ENCODE measurements around the gene LRRC75B. TPM values are rescaled to one million over a fixed set of nuclear protein-coding genes. Genes with fewer than 3 reads are reported as not detected.
"Not testable (repeated sequence)": the region's sequence is repeated elsewhere in the genome, so short reads cannot be mapped to it uniquely, and the experiment has no call there.

The LRRC75B gene
- total RNA-seq, 1 experiment from 2014 or later, result 2.2 TPM

DNA sequence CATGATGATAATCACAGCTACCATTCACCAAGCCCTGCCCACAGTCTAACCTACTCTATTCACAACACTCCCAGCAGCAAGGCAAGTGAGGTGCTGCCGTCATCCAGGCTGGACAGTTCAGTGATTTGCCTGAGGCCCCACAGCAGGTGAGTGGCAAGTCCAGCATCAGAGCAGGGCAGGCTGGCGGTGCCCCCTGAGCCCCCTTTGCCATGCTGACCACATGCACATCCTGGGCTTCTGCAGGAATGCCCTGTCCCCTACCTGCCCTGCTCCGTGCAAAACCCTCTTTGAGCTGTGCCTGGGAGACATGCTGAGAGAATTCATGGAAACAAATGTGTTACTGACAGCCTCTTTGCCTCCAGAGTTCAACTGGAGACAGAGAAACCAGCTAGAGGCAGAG is 17.0 kb upstream of the LRRC75B start:
- H3F3A ChIP-seq (ENCODE audit: insufficient read depth, low read depth); H3K4me2 ChIP-seq; H3K9me2 ChIP-seq (ENCODE audit: insufficient read depth); intact Hi-C loops (cut with micrococcal nuclease; ENCODE audit: unreplicated experiment); DNase-seq; CTCF ChIA-PET; POLR2A ChIA-PET (ENCODE audit: unreplicated experiment); H4K20me1 ChIP-seq (ENCODE audit: insufficient read depth); H3K9me3 ChIP-seq (ENCODE audit: insufficient read depth, low read depth); H3K27ac ChIP-seq; H3K4me1 ChIP-seq (replicated peaks; ENCODE audit: insufficient read depth); H3K4me3 ChIP-seq; H2AFZ ChIP-seq; BruUV-seq (replicated peaks); H3K79me2 ChIP-seq (ENCODE audit: low read depth); H3K27me3 ChIP-seq (ENCODE audit: insufficient read depth, low read depth); H3K36me3 ChIP-seq (ENCODE audit: low read depth): not testable (repeated sequence)

DNA sequence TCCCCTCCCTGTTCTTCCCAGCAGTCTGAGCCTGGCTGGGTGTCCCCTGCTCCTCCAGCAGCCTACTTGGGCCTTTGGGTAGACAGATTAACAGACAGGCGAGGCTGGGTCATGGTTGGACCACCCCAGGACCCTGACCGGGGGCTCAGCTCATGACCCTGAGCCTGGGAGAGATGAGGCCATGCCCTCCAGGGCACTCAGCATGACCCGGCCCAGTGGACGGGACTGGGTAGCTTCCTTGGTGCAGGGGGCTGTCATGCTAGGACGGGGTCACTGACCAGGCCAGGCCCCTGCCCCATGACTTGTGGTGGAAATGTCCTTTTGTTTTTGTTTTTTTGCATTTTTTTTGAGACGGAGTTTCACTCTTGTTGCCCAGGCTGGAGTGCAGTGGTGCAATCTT is 15.5 kb upstream of the LRRC75B start:
- H3K9me2 ChIP-seq (ENCODE audit: insufficient read depth); H3K27me3 ChIP-seq (ENCODE audit: insufficient read depth, low read depth); intact Hi-C loops (cut with micrococcal nuclease; ENCODE audit: unreplicated experiment); H3F3A ChIP-seq (ENCODE audit: insufficient read depth, low read depth); H4K20me1 ChIP-seq (ENCODE audit: insufficient read depth); H2AFZ ChIP-seq; H3K4me1 ChIP-seq (replicated peaks; ENCODE audit: insufficient read depth); H3K79me2 ChIP-seq (ENCODE audit: low read depth); POLR2A ChIA-PET (ENCODE audit: unreplicated experiment); H3K9me3 ChIP-seq (ENCODE audit: insufficient read depth, low read depth); CTCF ChIA-PET; H3K4me2 ChIP-seq; H3K36me3 ChIP-seq (ENCODE audit: low read depth); H3K4me3 ChIP-seq; H3K27ac ChIP-seq; DNase-seq: not testable (repeated sequence)
- BruUV-seq (replicated peaks), result TSS peak; percentile 60

DNA sequence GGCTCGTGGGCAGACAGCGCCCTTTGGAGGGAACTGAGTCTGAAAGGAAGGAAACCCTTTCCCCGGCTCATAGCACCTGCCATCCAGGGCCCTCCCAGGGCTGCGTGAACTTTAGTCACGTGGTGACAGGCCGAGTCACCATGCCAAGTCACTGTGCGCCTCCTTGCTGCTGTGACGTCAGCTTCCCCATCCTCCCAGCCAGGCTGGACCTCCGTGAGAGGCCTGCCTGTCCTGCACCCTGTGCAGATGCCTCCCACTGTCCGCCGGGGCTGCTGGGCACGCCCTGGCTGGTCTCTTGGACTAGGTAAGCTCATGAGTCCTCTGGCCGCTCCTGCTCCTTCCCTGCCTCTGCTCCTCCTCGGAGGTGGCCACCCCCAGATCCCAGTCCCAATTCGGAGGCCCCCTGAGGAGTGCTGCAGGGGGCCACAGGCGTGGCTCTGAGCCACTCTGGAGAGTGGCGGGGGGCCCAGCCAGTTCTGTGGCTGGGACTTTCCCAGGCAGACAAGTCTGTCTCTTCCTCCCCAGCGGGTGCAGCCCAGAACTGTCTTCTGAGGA is 14.6 kb upstream of the LRRC75B start:
- BruUV-seq (replicated peaks); H3K4me2 ChIP-seq; H3K79me2 ChIP-seq (ENCODE audit: low read depth); H3K27ac ChIP-seq; H2AFZ ChIP-seq; H4K20me1 ChIP-seq (ENCODE audit: insufficient read depth); CTCF ChIA-PET; H3K9me3 ChIP-seq (ENCODE audit: insufficient read depth, low read depth); H3K27me3 ChIP-seq (ENCODE audit: insufficient read depth, low read depth); POLR2A ChIA-PET (ENCODE audit: unreplicated experiment); intact Hi-C loops (cut with micrococcal nuclease; ENCODE audit: unreplicated experiment); H3K4me3 ChIP-seq; H3F3A ChIP-seq (ENCODE audit: insufficient read depth, low read depth); H3K9me2 ChIP-seq (ENCODE audit: insufficient read depth); H3K4me1 ChIP-seq (replicated peaks; ENCODE audit: insufficient read depth); H3K36me3 ChIP-seq (ENCODE audit: low read depth): not testable (repeated sequence)
- peak in 1 of 2 experiments; percentile 41 for DNase-seq

DNA sequence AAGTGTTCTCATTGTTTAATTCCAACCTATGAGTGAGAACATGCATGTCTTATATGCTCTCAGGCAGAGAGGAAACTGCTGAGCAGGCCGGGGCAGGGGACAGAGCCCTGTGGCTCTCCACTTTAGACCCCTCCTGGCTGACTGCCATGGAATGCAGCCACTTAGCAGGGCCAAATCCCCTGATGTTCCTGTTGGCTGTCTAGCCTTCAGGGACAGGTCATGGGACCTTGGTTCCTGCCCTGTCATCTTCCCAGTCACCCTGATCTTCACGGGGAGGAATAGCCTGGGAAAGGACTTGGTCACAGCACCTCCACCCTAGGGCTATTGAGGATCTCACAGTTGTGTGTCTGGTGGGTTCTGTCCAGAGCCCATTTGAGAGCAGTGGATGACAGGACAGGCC is 13.5 kb upstream of the LRRC75B start:
- H3K9me3 ChIP-seq (ENCODE audit: insufficient read depth, low read depth); H3K4me3 ChIP-seq; DNase-seq; intact Hi-C loops (cut with micrococcal nuclease; ENCODE audit: unreplicated experiment); H3K4me2 ChIP-seq; H3F3A ChIP-seq (ENCODE audit: insufficient read depth, low read depth); H3K27ac ChIP-seq; CTCF ChIA-PET; BruUV-seq (replicated peaks); H3K36me3 ChIP-seq (ENCODE audit: low read depth); H4K20me1 ChIP-seq (ENCODE audit: insufficient read depth); H2AFZ ChIP-seq; POLR2A ChIA-PET (ENCODE audit: unreplicated experiment); H3K9me2 ChIP-seq (ENCODE audit: insufficient read depth); H3K27me3 ChIP-seq (ENCODE audit: insufficient read depth, low read depth); H3K79me2 ChIP-seq (ENCODE audit: low read depth): not testable (repeated sequence)
- peaks cover 15% of the 10 kb centered on the region for H3K4me1 ChIP-seq (replicated peaks; ENCODE audit: insufficient read depth)

DNA sequence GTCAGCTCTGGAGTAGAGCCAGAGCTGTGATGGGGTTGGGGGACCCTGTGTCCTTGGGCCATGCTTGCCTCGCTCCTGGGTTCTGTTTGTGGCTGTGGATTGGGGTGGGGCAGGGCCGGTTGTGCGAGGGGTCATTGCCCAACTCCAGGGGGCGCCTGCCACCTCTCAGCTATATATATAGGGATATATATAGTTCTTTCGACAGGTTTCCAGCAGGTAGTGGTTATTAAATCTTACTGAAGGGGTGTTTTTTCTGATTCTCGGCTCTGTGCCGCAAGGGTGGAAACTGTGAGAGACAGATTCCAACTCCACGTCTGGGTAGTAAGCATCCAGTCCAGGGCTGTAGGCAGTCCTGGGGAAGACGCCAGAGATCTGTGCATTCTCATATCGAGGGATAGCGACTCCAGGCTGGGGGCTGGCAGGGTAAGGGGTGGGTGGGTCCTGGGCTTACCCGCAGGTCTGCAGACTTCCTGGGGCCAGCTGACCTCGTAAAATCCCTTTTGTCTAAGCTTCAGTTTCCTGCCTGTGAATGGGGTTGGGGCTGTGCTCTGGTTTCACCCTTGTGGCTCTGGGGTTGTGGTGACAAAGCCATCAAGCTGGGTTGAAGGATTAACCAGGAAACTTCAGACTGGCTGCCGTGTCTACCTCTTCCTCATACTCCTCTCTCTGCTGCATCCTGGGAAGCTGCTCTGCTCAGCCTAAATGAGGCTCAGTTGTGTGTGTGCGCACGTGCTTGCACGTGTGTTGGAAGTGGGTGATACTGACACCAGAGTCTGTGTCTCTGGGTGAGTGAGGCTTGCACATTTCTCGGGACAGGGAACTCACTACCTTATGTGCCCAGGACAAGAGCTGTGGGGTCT is 11.1 kb upstream of the LRRC75B start:
- H3K27me3 ChIP-seq (ENCODE audit: insufficient read depth, low read depth); intact Hi-C loops (cut with micrococcal nuclease; ENCODE audit: unreplicated experiment): not testable (repeated sequence)
- H3K4me2 ChIP-seq, result peak overlapping the region; percentile 66

DNA sequence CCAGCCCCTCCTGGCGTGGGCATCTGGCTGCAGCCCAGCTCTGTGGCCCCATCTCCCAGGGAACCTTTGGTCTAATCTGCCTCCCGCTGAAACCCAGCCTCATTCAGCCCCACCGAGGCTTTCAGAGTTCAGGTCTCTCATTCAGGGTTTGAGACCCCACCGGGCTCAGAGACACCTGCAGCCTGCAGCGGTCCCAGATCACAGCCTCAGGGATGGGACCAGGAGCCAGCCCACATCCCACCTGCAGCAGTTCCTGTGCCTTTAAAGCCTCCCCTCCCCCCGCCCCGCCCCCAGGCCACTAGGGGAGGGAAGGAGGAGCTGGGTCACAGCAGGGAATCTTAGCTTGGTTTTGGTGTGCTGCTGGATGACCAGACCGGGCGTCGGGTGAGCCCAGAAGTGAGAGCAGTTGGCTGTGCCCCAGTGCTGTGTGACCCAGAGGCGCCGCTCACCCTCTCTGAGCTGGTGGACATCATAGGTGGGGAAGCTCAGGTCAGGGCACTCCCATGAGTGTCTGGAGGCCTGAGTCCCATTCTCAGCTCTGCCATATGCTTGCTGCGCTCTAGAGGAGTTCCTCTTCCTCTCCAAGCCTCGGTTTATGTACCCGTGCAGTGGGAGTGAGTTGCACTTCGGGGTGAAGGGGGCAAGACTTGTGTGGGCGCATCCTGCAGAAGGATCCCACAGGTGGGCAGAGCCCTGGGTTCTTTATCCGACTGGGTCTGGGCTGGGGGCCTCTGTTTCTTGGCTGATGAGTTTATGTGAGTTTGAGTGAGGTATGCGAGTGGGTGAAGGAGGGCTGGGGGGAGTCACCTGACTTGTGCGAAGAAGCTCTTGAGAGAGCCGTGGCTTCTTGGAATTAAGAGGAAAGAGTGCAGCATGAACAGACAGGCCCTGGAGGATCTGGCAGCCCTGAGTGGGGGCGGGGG is 10.2 kb upstream of the LRRC75B start, which contains the start of gene GGT1:
TSS of gene GGT1 (plus strand) at position 347 of the 923 bp plus-strand sequence. CDS start 7,889 bp downstream, outside the sequence.
- H2AFZ ChIP-seq; BruUV-seq (replicated peaks); H3K4me3 ChIP-seq; H3K27ac ChIP-seq; H3K27me3 ChIP-seq (ENCODE audit: insufficient read depth, low read depth); H3K79me2 ChIP-seq (ENCODE audit: low read depth); H3F3A ChIP-seq (ENCODE audit: insufficient read depth, low read depth); H3K9me2 ChIP-seq (ENCODE audit: insufficient read depth); POLR2A ChIA-PET (ENCODE audit: unreplicated experiment); H3K9me3 ChIP-seq (ENCODE audit: insufficient read depth, low read depth); CTCF ChIA-PET; H4K20me1 ChIP-seq (ENCODE audit: insufficient read depth); H3K36me3 ChIP-seq (ENCODE audit: low read depth); intact Hi-C loops (cut with micrococcal nuclease; ENCODE audit: unreplicated experiment); DNase-seq: not testable (repeated sequence)
- Histone ChIP-seq H3K4me1 (replicated peaks; ENCODE audit: insufficient read depth) (peaks cover 20% of the 10 kb centered on the region), H3K4me2 (peak within 1 kb of the TSS; percentile 66)

More for the DNA sequence above, 11.1 kb upstream of the LRRC75B start:
- CTCF ChIA-PET; H3K4me3 ChIP-seq; H3K9me3 ChIP-seq (ENCODE audit: insufficient read depth, low read depth); BruUV-seq (replicated peaks); H3K79me2 ChIP-seq (ENCODE audit: low read depth); DNase-seq; POLR2A ChIA-PET (ENCODE audit: unreplicated experiment); H3K9me2 ChIP-seq (ENCODE audit: insufficient read depth); H3K36me3 ChIP-seq (ENCODE audit: low read depth); H2AFZ ChIP-seq; H3F3A ChIP-seq (ENCODE audit: insufficient read depth, low read depth); H3K27ac ChIP-seq; H4K20me1 ChIP-seq (ENCODE audit: insufficient read depth): not testable (repeated sequence)
- H3K4me1 ChIP-seq (replicated peaks; ENCODE audit: insufficient read depth), result peaks cover 20% of the 10 kb centered on the region
